ENCODE results near the gene CCDC91.

The CCDC91 gene

DNA sequence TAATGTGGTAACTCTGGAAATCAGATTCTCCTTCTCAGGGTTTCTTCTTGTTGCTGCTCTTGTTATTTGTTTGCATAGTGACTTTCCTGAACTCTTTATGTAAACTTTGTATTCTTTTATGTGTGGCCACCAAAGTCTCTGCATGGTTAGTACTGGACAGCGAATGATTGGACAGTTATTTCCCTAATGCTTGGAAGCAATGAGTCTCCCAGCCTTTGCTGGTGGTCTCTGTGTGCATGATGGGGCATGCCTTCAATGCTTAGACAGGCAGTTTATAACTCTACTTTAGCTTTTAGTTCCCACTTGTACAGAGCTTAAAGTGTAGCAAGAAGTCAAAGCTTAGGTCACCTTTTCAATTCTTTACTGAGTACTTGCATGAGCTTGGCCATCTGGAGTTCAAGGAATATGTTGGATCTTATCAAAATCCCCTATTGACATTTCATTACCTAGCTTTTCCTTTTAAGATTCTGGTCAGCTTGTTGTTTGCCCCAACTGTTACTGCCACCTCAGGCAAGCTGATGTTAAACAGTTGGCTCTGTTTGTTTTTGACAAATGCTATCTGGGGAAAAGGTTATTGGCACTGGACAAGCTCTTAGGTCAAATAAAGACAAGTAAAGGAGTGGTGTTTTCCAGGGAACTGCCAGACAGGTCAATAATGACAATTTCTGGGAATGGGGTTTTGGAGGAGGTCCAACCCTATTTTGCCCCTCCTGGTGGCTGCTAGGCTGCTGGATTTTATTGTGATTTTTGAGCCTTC lies 12.3 kb downstream of the CCDC91 start:
- Histone ChIP-seq H3K4me3 (ENCODE audit: insufficient read depth, low read length, poor library complexity, severe bottlenecking) (no peak overlapping the region), H3K36me3 (ENCODE audit: low read length) (peaks cover 5% of the 10 kb centered on the region; the same call in 1 of the 2 replicates), H3K27me3 (ENCODE audit: low read length) (no peaks in the 10 kb centered on the region), H4K20me1 (ENCODE audit: low read depth, low read length) (no peaks in the 10 kb centered on the region), H3F3A (ENCODE audit: insufficient read depth) (0 out of 2 replicates have a peak, but pooled peaks cover 4% of the 10 kb centered on the region), H3K9ac (ENCODE audit: low read length) (no peak overlapping the region), H2AFZ (ENCODE audit: low read depth, low read length, severe bottlenecking) (no peak overlapping the region), H3K79me2 (ENCODE audit: insufficient read depth, low read length) (peaks cover 54% of the 10 kb centered on the region), H3K9me2 (replicated peaks; ENCODE audit: insufficient read depth, low read length) (no peaks in the 10 kb centered on the region), H3K4me2 (ENCODE audit: low read depth, low read length, poor library complexity, severe bottlenecking) (no peak overlapping the region), H3K27ac (ENCODE audit: low read depth, low read length) (no peak overlapping the region), H3K9me3 (ENCODE audit: insufficient read depth, low read length) (peaks cover 9% of the 10 kb centered on the region; the same call in 1 of the 2 replicates)
- no peak for TF ChIP-seq EZH2phosphoT487 (conservative IDR thresholded peaks at IDR 0.05; ENCODE audit: low read length)
- TF ChIP-seq, protein P1, sequence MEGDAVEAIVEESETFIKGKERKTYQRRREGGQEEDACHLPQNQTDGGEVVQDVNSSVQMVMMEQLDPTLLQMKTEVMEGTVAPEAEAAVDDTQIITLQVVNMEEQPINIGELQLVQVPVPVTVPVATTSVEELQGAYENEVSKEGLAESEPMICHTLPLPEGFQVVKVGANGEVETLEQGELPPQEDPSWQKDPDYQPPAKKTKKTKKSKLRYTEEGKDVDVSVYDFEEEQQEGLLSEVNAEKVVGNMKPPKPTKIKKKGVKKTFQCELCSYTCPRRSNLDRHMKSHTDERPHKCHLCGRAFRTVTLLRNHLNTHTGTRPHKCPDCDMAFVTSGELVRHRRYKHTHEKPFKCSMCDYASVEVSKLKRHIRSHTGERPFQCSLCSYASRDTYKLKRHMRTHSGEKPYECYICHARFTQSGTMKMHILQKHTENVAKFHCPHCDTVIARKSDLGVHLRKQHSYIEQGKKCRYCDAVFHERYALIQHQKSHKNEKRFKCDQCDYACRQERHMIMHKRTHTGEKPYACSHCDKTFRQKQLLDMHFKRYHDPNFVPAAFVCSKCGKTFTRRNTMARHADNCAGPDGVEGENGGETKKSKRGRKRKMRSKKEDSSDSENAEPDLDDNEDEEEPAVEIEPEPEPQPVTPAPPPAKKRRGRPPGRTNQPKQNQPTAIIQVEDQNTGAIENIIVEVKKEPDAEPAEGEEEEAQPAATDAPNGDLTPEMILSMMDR (IDR thresholded peaks at IDR 0.05; ENCODE audit: insufficient read depth, low read length, poor library complexity, severe bottlenecking), result no peak

DNA sequence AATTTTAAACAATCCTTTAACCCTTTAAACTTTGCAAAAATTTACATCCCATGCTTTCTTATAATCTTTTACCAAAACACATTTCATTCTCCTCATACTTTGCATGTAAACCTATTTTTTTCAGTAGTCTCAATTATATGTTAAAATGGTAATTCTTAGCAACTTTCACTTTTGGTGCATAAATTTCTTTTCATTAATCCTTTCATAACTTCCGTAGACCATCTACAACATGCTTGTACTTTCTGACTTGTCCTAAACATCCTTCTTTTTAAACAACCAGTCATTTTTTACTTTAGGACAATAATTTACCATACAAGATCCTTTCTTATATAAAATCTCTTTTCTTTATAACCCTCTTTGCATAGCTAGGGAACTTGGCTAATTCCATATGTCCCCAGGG lies 19.5 kb downstream of the CCDC91 start:
- Histone ChIP-seq H4K20me1 (ENCODE audit: low read depth, low read length) (no peaks in the 10 kb centered on the region), H2AFZ (ENCODE audit: low read depth, low read length, severe bottlenecking) (no peak overlapping the region), H3K9me3 (ENCODE audit: insufficient read depth, low read length) (peaks cover 13% of the 10 kb centered on the region; the same call in 1 of the 2 replicates), H3K36me3 (ENCODE audit: low read length) (peaks cover 30% of the 10 kb centered on the region), H3K9ac (ENCODE audit: low read length) (no peak overlapping the region), H3K79me2 (ENCODE audit: insufficient read depth, low read length) (peaks cover 18% of the 10 kb centered on the region; the same call in 1 of the 2 replicates), H3K9me2 (replicated peaks; ENCODE audit: insufficient read depth, low read length) (no peaks in the 10 kb centered on the region), H3K4me2 (ENCODE audit: low read depth, low read length, poor library complexity, severe bottlenecking) (no peak overlapping the region), H3K27me3 (ENCODE audit: low read length) (no peaks in the 10 kb centered on the region), H3K4me3 (ENCODE audit: insufficient read depth, low read length, poor library complexity, severe bottlenecking) (no peak overlapping the region), H3K27ac (ENCODE audit: low read depth, low read length) (no peak overlapping the region), H3F3A (ENCODE audit: insufficient read depth) (no peaks in the 10 kb centered on the region)
- TF ChIP-seq, protein P1 (IDR thresholded peaks at IDR 0.05; ENCODE audit: insufficient read depth, low read length, poor library complexity, severe bottlenecking), result no peak
- no peak for TF ChIP-seq EZH2phosphoT487 (conservative IDR thresholded peaks at IDR 0.05; ENCODE audit: low read length)

- no peak overlapping the region for H3K4me2 ChIP-seq (ENCODE audit: low read depth, low read length, poor library complexity, severe bottlenecking)
These were observed 21.9 kb downstream of the CCDC91 start for GRCh38 chr12:28212182-28212581.

More at GRCh38 chr12:28212182-28212581, 21.9 kb downstream of the CCDC91 start:
- no peaks in the 10 kb centered on the region for H3K27me3 ChIP-seq (ENCODE audit: low read length)
- TF ChIP-seq, protein P1 (IDR thresholded peaks at IDR 0.05; ENCODE audit: insufficient read depth, low read length, poor library complexity, severe bottlenecking), result no peak
- H3K4me3 ChIP-seq (ENCODE audit: insufficient read depth, low read length, poor library complexity, severe bottlenecking), result no peak overlapping the region
- H3K9ac ChIP-seq (ENCODE audit: low read length), result no peak overlapping the region
- H3K79me2 ChIP-seq (ENCODE audit: insufficient read depth, low read length), result peaks cover 11% of the 10 kb centered on the region; the same call in 1 of the 2 replicates
- peaks cover 11% of the 10 kb centered on the region; the same call in 1 of the 2 replicates for H3K9me3 ChIP-seq (ENCODE audit: insufficient read depth, low read length)
- peaks cover 30% of the 10 kb centered on the region for H3K36me3 ChIP-seq (ENCODE audit: low read length)
- no peaks in the 10 kb centered on the region for H3F3A ChIP-seq (ENCODE audit: insufficient read depth)
- H3K9me2 ChIP-seq (replicated peaks; ENCODE audit: insufficient read depth, low read length), result no peaks in the 10 kb centered on the region
- no peak overlapping the region for H3K27ac ChIP-seq (ENCODE audit: low read depth, low read length)
- H4K20me1 ChIP-seq (ENCODE audit: low read depth, low read length), result no peaks in the 10 kb centered on the region
- H2AFZ ChIP-seq (ENCODE audit: low read depth, low read length, severe bottlenecking), result no peak overlapping the region

Data from SU-DHL-6 (cell line).